HG03354 (cell line): Measurements from ENCODE around the gene TRIM38.
"Not testable (repeated sequence)": the region's sequence is repeated elsewhere in the genome, so short reads cannot be mapped to it uniquely, and the experiment has no call there.

Experiments used
- ATAC-seq: cut with Tn5 transposase; IDR thresholded peaks from one replicate; pipeline ENCODE4 v1.9.1; 2021; ENCODE audit warnings: mild to moderate bottlenecking; ENCODE audit not compliant: unreplicated experiment, poor library complexity, severe bottlenecking

The TRIM38 gene

GRCh38 chr6:25939593-25939992 lies 23.0 kb upstream of the TRIM38 start:
- ATAC-seq, result no peak

- no peak for ATAC-seq
Observed at GRCh38 chr6:25942561-25943147, 19.9 kb upstream of the TRIM38 start.

DNA sequence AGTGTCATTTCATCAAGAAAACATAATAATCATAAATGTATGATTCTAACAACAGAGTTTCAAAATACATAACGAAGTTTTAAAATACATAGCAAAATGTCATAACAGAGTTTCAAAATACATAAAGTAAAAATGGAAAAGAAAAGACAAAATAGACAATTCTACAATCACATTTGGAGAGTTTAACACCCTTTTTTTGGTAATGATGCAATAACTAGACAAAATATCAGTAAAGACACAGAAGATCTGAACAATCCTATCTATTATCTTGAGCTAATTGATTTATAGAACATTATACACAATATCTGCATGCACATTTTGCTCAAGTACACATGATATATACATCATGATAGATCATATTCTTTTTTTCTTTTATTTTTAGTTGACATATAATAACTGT lies 18.7 kb upstream of the TRIM38 start:
- no peak for ATAC-seq

- no peak for ATAC-seq
Observed at GRCh38 chr6:25944688-25945574, 17.7 kb upstream of the TRIM38 start.

DNA sequence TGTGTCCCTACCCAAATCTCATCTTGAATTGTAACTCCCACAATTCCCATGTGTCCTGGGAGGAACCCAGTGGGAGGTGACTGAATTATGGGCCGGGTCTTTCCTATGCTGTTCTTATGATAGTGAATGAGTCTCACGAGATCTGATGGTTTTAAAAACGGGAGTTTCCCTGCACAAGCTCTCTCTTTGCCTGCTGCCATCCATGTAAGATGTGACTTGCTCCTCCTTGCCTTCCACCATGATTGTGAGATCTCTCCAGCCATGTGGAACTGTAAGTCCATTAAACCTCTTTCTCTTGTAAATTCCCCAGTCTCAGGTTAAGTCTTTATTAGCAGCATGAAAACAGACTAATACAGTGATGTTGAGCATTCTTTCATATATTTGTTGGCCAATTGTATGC lies 16.9 kb upstream of the TRIM38 start:
- not testable (repeated sequence) for ATAC-seq

- ATAC-seq, result no peak
Observed at GRCh38 chr6:25946631-25947030, 16.0 kb upstream of the TRIM38 start.

DNA sequence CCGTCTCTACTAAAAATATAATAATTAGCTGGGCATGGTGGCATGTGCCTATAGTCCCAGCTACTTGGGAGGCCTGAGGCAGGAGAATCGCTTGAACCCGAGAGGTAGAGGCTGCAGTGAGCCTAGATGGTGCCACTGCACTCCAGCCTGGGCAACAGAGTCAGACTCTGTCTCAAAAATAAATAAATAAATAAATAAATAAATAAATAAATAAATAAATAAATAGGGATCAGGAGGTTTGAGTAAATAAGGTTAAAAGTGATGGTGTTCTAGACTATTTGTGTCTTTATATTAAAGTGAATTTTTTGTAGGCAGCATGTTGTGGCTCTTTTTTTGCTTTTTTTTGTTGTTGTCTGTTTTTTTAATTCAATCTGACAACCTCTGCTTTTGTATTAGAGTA lies 15.1 kb upstream of the TRIM38 start:
- ATAC-seq, result not testable (repeated sequence)

GRCh38 chr6:25949695-25950094 lies 12.9 kb upstream of the TRIM38 start:
- no peak for ATAC-seq

DNA sequence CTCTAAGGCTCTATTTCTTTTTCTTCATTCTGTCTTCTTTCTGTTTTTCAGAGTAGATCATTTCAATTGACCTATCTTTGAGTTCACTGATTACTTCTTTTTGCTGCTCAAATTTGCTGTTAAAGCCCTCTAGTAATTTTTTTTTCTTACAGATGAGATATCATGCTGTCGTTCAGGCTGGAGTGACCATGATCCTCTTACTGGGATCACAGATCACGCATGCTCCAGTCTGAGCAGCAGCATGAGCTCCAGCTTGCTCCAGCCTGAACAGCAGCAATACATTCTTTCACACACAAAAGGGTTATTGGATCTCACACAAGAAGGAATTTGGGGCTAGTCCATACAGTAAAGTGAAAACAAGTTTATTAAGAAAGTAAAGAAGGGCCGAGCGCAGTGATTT lies 12.3 kb upstream of the TRIM38 start:
- ATAC-seq, result no peak

DNA sequence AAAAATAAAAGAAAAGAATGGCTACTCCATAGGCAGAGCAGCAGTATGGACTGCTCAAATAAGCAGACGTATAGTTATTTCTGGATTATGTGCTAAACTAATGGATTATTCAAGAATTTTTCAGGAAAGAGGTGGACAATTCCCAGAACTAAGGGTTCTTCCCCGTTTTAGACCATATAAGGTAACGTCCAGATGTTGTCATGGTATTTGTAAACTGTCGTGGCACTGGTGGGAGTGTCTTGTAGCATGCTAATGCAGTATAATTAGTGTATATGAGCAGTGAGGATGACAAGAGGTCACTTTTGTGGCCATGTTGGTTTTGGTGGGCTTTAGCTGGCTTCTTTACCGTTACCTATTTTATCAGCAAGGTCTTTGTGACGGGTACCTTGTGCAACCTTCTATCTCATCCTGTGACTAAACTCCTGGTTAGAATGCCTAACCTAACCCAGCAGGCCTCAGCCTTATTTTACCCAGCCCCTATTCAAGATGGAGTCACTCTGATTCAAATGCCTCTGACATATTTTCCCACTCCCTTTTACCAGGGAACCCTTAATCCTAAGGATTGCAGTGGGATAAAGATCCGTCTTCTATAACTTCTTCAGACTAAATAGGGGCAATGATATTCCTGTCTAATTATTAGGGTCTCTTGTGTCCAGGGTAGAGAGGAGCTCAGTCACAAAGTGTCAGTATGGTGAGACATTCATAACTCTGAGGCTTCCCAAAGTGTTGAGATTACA lies 11.1 kb upstream of the TRIM38 start:
- ATAC-seq, result no peak

DNA sequence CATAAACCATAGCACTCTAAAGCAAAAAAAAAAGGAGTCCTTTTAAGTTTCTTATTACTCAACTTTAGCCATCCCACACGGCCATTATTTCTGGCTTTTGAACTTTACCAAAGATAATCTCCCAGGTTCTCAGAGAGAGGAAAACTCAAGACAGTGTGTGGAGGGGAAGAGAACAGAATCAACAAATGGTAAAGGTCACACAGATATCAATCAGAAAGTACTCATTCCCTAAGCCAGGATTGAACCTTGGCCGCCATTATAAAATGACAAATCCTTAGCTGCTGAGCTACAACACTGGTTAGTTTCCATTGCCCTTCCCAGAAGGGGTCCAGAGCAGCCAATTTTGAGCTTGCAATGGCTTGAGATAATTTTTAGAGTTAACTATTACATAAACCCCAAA lies 10.1 kb upstream of the TRIM38 start:
- ATAC-seq, result no peak

GRCh38 chr6:25953733-25954132 lies 8.9 kb upstream of the TRIM38 start:
- ATAC-seq, result no peak

- no peak for ATAC-seq
Observed at GRCh38 chr6:25954756-25955155, 7.8 kb upstream of the TRIM38 start.

- no peak for ATAC-seq
Observed at GRCh38 chr6:25956226-25956625, 6.4 kb upstream of the TRIM38 start.

GRCh38 chr6:25958700-25959162 lies 3.9 kb upstream of the TRIM38 start:
- ATAC-seq, result no peak

DNA sequence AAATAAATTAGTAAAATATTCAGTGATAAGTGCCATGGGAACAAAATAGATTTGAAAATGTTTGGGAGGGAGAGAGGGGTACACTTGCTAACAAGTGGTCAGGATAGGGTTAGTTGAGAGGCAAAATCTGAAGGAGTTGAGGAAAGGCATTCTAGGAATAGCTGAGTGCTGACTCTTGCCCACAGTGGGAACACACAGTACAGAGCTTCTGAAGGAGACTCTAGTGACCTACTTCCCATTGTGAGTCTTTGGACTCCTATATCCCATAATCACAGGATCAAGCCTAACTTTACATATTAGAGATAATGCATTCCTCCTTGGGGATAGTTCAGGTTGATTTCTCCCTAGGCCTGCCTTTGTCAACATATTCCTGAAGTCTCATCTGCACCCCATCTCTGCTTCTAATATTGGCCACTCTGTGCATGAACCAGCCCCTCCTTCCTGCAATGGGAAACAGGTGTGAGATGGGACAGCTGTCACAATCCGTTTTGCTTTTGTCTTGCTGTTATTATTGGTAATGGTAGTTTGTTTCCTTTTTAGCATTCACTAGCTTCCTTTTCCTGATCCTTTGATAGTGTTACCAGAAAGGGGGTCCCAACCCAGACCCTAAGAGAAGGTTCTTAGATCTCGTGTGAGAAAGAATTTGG lies 2.6 kb upstream of the TRIM38 start:
- no peak for ATAC-seq

DNA sequence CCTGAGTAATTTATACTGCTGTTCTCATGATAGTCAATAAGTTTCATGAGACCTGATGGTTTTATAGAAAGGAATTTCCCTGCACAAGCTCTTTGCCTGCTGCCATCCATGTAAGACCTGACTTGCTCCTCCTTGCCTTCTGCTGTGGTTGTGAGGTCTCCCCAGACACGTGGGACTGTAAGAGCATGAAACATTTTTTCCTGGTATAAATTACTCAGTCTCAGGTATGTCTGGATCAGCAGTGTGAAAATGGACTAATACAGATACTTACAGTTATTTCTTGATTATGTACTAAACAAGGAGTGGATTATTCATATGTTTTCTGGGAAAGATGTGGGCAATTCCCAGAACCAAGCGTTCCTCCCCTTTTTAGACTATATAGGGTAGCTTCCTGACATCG lies 1.9 kb upstream of the TRIM38 start:
- ATAC-seq, result no peak

DNA sequence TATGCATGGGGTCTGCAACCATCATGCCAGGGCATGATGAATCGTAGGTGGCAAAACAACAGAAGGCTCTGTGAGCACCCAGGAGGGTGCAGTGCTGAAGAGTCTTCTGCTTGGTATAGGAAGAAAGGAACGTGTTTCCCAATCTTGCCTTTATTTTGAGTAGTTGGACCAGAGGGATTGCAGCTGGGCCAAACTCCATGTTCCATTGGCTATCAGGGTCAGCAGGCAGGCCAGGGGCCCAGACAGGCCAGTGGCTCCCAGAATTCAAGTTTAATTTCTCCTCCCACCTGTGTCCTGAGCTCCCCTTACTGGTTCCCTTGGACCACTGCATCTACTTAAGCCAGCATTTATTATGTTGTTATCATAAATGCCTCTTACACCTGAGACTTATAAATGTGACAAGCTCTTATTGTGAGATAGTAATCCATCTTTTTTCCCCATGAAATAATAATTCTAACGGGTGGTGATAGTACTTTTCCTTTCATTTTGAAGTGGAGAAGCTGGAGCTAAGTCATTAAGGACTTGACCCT lies 918 bp upstream of the TRIM38 start:
- ATAC-seq, result no peak

- ATAC-seq, result no peak
Observed at GRCh38 chr6:25963426-25964123, 973 bp downstream of the TRIM38 start.
